GM12878 (cell line): ENCODE data around the gene NCBP2. TPM values are rescaled to one million over a fixed set of nuclear protein-coding genes. Genes with fewer than 3 reads are reported as not detected.

Source experiments
- ATAC-seq: fragments of 200-7000 bp; cut with Tn5 transposase; 3 replicates; pipeline ENCODE4 v1.9.1; 2020; ENCODE audit warnings: mild to moderate bottlenecking, moderate library complexity
- BruUV-seq: library from RNA; stranded (reverse); fragments of 400-500 nt; replicated peaks from 2 replicates; lab custom pipeline; 2021; lab: Mats Ljungman, UMichigan
- CTCF ChIA-PET: fragments of 300-600 bp; sonication (Branson Sonifier 250); formaldehyde crosslinking; extraction: SDS; loops from one replicate; lab custom pipeline; 2021; ENCODE audit warnings: inconsistent platforms; lab: Yijun Ruan, JAX
- POLR2A ChIA-PET: fragments of 350-600 bp; formaldehyde crosslinking; extraction: SDS; loops from one replicate; lab custom pipeline; 2021; ENCODE audit warnings: inconsistent platforms; lab: Charles Lee
- RAD21 ChIA-PET: fragments of 300-600 bp; sonication (Branson Sonifier 250); formaldehyde crosslinking; loops from one replicate; lab custom pipeline; 2023; ENCODE audit warnings: antibody characterized with exemption; ENCODE audit not compliant: unreplicated experiment; lab: Charles Lee
- SMC1A ChIA-PET: fragments of 300-600 bp; sonication (Branson Sonifier 250); formaldehyde crosslinking; loops from one replicate; lab custom pipeline; 2023; ENCODE audit not compliant: unreplicated experiment, uncharacterized antibody; lab: Charles Lee
- DNase-seq: peaks from one replicate; pipeline ENCODE4 v3.0.0-alpha.2; 2011; ENCODE audit warnings: low read depth, low spot score
- FAIRE-seq: peaks from 3 replicates; lab custom pipeline; 2011; peaks lifted over from hg19 to GRCh38; lab: Jason Lieb, UNC
- H2AFZ ChIP-seq: 2 replicates; pipeline ENCODE4 v1.6.0; 2011; ENCODE audit warnings: low read depth, low read length, control low read depth; ENCODE audit not compliant: control insufficient read depth
- H3K27ac ChIP-seq: 2 replicates; pipeline ENCODE4 v1.5.1; 2011; ENCODE audit warnings: control low read depth; ENCODE audit not compliant: control insufficient read depth, insufficient read depth
- H3K27me3 ChIP-seq, 2 experiments: replicated peaks in 1 of 2; 2 replicates each; pipeline versions ENCODE4 v1.6.0 to v1.6.1; 2011; ENCODE audit warnings: low read length in 1 of 2; ENCODE audit not compliant: control insufficient read depth in 2 of 2, insufficient read depth in 2 of 2
- H3K36me3 ChIP-seq, 2 experiments: 2 replicates each; pipeline ENCODE4 v1.5.1; 2011; ENCODE audit warnings: low read length in 1 of 2; ENCODE audit not compliant: control insufficient read depth in 2 of 2, insufficient read depth in 2 of 2
- H3K4me1 ChIP-seq: 2 replicates; pipeline ENCODE4 v1.6.1; 2011; ENCODE audit warnings: mild to moderate bottlenecking, low read length, moderate library complexity, mixed read lengths; ENCODE audit not compliant: control insufficient read depth, insufficient read depth
- H3K4me2 ChIP-seq: 2 replicates; pipeline ENCODE4 v1.6.0; 2011; ENCODE audit warnings: control low read depth; ENCODE audit not compliant: control insufficient read depth, insufficient read depth
- H3K4me3 ChIP-seq: fragments of 200-600 bp; sonication (generic); 2 replicates; pipeline ENCODE4 v1.5.1; 2016
- H3K79me2 ChIP-seq: 2 replicates; pipeline ENCODE4 v1.6.0; 2011; ENCODE audit warnings: low read length; ENCODE audit not compliant: control insufficient read depth, insufficient read depth
- H3K9ac ChIP-seq: 2 replicates; pipeline ENCODE4 v1.8.0; 2011; ENCODE audit warnings: low read length, control low read depth, mixed read lengths; ENCODE audit not compliant: control insufficient read depth, insufficient read depth
- H3K9me3 ChIP-seq: replicated peaks from 3 replicates; pipeline ENCODE4 v1.5.1; 2011; ENCODE audit warnings: mild to moderate bottlenecking, low read length; ENCODE audit not compliant: control insufficient read depth, insufficient read depth
- H4K20me1 ChIP-seq: 2 replicates; pipeline ENCODE4 v1.6.0; 2011; ENCODE audit not compliant: control insufficient read depth, insufficient read depth
- BACH1 ChIP-seq: fragments of 450-650 bp; IDR thresholded peaks from 2 replicates; pipeline ENCODE4 v1.6.1; 2017; ENCODE audit warnings: mild to moderate bottlenecking, borderline replicate concordance
- GATAD2B ChIP-seq: fragments of 450-650 bp; conservative IDR thresholded peaks from 2 replicates; pipeline ENCODE4 v1.6.1; 2017; ENCODE audit warnings: low read depth, mild to moderate bottlenecking, moderate library complexity
- IRF3 ChIP-seq: fragments of 450-650 bp; IDR thresholded peaks from 2 replicates; pipeline ENCODE4 v1.6.1; 2014; ENCODE audit warnings: mild to moderate bottlenecking
- RAD51 ChIP-seq: fragments of 450-650 bp; IDR thresholded peaks from 2 replicates; pipeline ENCODE4 v1.6.1; 2016; ENCODE audit warnings: moderate library complexity, mild to moderate bottlenecking, inconsistent platforms
- RBBP5 ChIP-seq: fragments of 200-600 bp; sonication (generic); conservative IDR thresholded peaks from 2 replicates; pipeline ENCODE4 v1.6.1; 2016
- SIN3A ChIP-seq: IDR thresholded peaks from 2 replicates; pipeline ENCODE4 v1.6.1; 2012; ENCODE audit warnings: low read depth, low read length, improper control_type of control experiment
- SPI1 ChIP-seq: IDR thresholded peaks from 2 replicates; pipeline ENCODE4 v1.6.1; 2011; ENCODE audit warnings: low read depth, mild to moderate bottlenecking, low read length, moderate library complexity, borderline replicate concordance; ENCODE audit not compliant: insufficient read depth
- SREBF2 ChIP-seq: IDR thresholded peaks from 2 replicates; pipeline ENCODE4 v1.6.1; 2012; ENCODE audit warnings: mild to moderate bottlenecking, low read length
- ZNF274 ChIP-seq: IDR thresholded peaks from one replicate; pipeline ENCODE4 v1.8.0; 2011; ENCODE audit not compliant: insufficient read length, insufficient read depth
- WGBS: methylation state at CpG from one replicate; pipeline ENCODE4 v1.1.6; 2016; ENCODE audit warnings: low lambda C conversion rate; ENCODE audit not compliant: insufficient replicate concordance, insufficient coverage; ENCODE audit errors: missing lambda C conversion rate; 5-methylcytosine and 5-hydroxymethylcytosine counted together
- in situ Hi-C: fragments of 300-500 bp; cut with MboI; formaldehyde crosslinking; loops from 9 replicates; pipeline ENCODE4 v1.14.3; 2018; ENCODE audit warnings: mixed read lengths
- intact Hi-C: fragments of 100-400 bp; cut with micrococcal nuclease; formaldehyde crosslinking; loops from one replicate; pipeline ENCODE4 v1.14.2; 2022; ENCODE audit not compliant: unreplicated experiment
- polyA plus RNA-seq, 11 experiments: library from polyadenylated mRNA; depleted of rRNA in 4 of 11; unstranded in 6 of 11; stranded (reverse) in 5 of 11; fragments of >200 nt; fragmentation: Nextera tagmentation in 4 of 11; fragmentation: Illumina TruSeq in 1 of 11; extraction: Ambion mirVana in 4 of 11; extraction: Trizol in 1 of 11; gene quantifications; 1 replicate in 1 of 11; 2 replicates in 10 of 11; pipeline versions ENCODE4 v1.2.1 to v1.2.3, GENCODE V29; 2011 to 2016; ENCODE audit warnings: inconsistent platforms in 2 of 11, missing spikeins in 2 of 11, low read depth in 1 of 11
- total RNA-seq, 4 experiments: library from RNA; depleted of rRNA in 3 of 4; stranded (reverse); fragments of >200 nt in 3 of 4; fragmentation: Illumina TruSeq in 1 of 4; extraction: Trizol in 1 of 4; gene quantifications; 2 replicates each; pipeline versions ENCODE4 v1.2.1 to v1.2.3, GENCODE V29; 2013 to 2021
- TF ChIP-seq, protein P1 (sequence below): IDR thresholded peaks from 2 replicates; pipeline ENCODE4 v1.6.1; 2011; ENCODE audit warnings: mild to moderate bottlenecking, low read depth, low read length, moderate library complexity; ENCODE audit not compliant: insufficient replicate concordance
- TF ChIP-seq, protein P2 (sequence below): fragments of 450-650 bp; IDR thresholded peaks from 2 replicates; pipeline ENCODE4 v1.6.1; 2018; ENCODE audit warnings: borderline replicate concordance, mild to moderate bottlenecking; ENCODE audit not compliant: partially characterized antibody

The NCBP2 gene
- total and polyA plus RNA-seq, 10 of the 15 experiments (the other 5 are each of a cell fraction or from before 2014, with no cell fraction given), result 59.6 to 136 (median 96.4) TPM

- no peak overlapping the region for H3K9ac ChIP-seq
- no peak for ATAC-seq
- TF ChIP-seq BACH1, result no peak
- TF ChIP-seq, all 136 proteins: peak for 0
- DNase-seq (no peak), FAIRE-seq (no peak)
- Histone ChIP-seq H3K4me2 (no peak overlapping the region), H3K36me3 (no peaks in the 10 kb centered on the region), H3K27ac (no peak overlapping the region), H3K27me3 (no peaks in the 10 kb centered on the region), H3K4me3 (no peak overlapping the region), H3K4me1 (no peaks in the 10 kb centered on the region), H3K79me2 (no peaks in the 10 kb centered on the region), H3K9me3 (no peaks in the 10 kb centered on the region), H4K20me1 (no peaks in the 10 kb centered on the region), H2AFZ (no peak overlapping the region)
- POLR2A ChIA-PET, result interaction anchor here (0.5 kb wide), 1 partner anchor 44 kb away, joined by 3 read pairs; no protein-coding TSS in a partner anchor
- RAD21 ChIA-PET, result no interaction called here
- CTCF ChIA-PET, result no interaction called here
- in situ Hi-C loops, result loop anchor here (25.0 kb wide), 1 partner anchor 520 kb away; no protein-coding TSS in a partner anchor
- SMC1A ChIA-PET, result interaction anchor here (1.4 to 1.5 kb wide), 2 partner anchors 11 to 154 kb away, joined by 3 to 4 read pairs; no protein-coding TSS in a partner anchor
- BruUV-seq, result no TSS peak
- intact Hi-C loops, result no loop called here
- WGBS, result 64% methylated on average over 28 of the region's 28 CpGs
Measured at GRCh38 chr3:196991581-196992460, 49.5 kb upstream of the NCBP2 start.

DNA sequence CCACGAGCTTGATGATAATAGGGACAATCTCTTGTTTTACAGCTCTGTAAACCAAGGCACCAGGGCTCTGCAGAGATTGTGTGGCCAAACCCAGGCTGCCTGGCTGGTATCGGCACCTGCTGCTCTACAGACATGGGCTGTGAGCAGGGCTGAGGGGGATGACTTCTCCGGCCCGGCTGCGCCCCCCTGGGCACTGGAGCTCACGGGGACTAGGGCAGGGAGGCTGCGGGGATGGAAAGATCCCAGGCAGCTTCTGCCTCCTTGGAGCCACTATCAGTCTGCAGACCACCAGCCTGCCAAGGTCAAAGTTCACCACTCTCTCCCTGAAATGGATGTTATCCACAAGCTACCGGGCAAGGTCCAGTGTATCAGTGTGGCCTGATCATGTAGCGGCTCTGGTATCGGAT lies 48.3 kb upstream of the NCBP2 start:
- H3K27ac ChIP-seq, result no peak overlapping the region
- H3K4me1 ChIP-seq, result no peaks in the 10 kb centered on the region
- H3K27me3 ChIP-seq, result no peaks in the 10 kb centered on the region
- no peak overlapping the region for H3K4me2 ChIP-seq
- no peaks in the 10 kb centered on the region for H3K36me3 ChIP-seq
- ChIA-PET POLR2A (no interaction called here), SMC1A (interaction anchor here (1.4 to 1.5 kb wide), 2 partner anchors 12 to 153 kb away, joined by 3 to 4 read pairs; no protein-coding TSS in a partner anchor), RAD21 (no interaction called here), CTCF (interaction anchor here (0.7 to 1.5 kb wide), 3 partner anchors 10 to 193 kb away, joined by 3 to 5 read pairs (median 3); no protein-coding TSS in a partner anchor)
- H3K9me3 ChIP-seq, result no peaks in the 10 kb centered on the region
- intact Hi-C loops, result no loop called here
- no peak for ATAC-seq
- WGBS, result 86% methylated on average over 10 of the region's 10 CpGs
- in situ Hi-C loops, result loop anchor here (25.0 kb wide), 1 partner anchor 522 kb away; no protein-coding TSS in a partner anchor
- FAIRE-seq, result no peak
- H4K20me1 ChIP-seq, result no peaks in the 10 kb centered on the region
- H3K4me3 ChIP-seq, result no peak overlapping the region
- DNase-seq, result no peak
- H3K9ac ChIP-seq, result no peak overlapping the region
- no peak overlapping the region for H2AFZ ChIP-seq
- no TSS peak for BruUV-seq
- no peaks in the 10 kb centered on the region for H3K79me2 ChIP-seq
- TF ChIP-seq ZNF274 (no peak), SIN3A (no peak), SREBF2 (no peak), SPI1 (no peak), IRF3 (no peak), RBBP5 (no peak), GATAD2B (no peak), RAD51 (no peak)
- TF ChIP-seq, protein P1, sequence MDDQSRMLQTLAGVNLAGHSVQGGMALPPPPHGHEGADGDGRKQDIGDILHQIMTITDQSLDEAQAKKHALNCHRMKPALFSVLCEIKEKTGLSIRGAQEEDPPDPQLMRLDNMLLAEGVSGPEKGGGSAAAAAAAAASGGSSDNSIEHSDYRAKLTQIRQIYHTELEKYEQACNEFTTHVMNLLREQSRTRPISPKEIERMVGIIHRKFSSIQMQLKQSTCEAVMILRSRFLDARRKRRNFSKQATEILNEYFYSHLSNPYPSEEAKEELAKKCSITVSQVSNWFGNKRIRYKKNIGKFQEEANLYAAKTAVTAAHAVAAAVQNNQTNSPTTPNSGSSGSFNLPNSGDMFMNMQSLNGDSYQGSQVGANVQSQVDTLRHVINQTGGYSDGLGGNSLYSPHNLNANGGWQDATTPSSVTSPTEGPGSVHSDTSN, result no peak
- TF ChIP-seq, protein P2, sequence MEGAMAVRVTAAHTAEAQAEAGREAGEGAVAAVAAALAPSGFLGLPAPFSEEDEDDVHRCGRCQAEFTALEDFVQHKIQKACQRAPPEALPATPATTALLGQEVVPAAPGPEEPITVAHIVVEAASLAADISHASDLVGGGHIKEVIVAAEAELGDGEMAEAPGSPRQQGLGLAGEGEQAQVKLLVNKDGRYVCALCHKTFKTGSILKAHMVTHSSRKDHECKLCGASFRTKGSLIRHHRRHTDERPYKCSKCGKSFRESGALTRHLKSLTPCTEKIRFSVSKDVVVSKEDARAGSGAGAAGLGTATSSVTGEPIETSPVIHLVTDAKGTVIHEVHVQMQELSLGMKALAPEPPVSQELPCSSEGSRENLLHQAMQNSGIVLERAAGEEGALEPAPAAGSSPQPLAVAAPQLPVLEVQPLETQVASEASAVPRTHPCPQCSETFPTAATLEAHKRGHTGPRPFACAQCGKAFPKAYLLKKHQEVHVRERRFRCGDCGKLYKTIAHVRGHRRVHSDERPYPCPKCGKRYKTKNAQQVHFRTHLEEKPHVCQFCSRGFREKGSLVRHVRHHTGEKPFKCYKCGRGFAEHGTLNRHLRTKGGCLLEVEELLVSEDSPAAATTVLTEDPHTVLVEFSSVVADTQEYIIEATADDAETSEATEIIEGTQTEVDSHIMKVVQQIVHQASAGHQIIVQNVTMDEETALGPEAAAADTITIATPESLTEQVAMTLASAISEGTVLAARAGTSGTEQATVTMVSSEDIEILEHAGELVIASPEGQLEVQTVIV, result no peak
